ENCODE measurements around the gene NDUFAF7. TPM values are rescaled to one million over a fixed set of nuclear protein-coding genes. Genes with fewer than 3 reads are reported as not detected.
"Not testable (repeated sequence)": the region's sequence is repeated elsewhere in the genome, so short reads cannot be mapped to it uniquely, and the experiment has no call there.

The NDUFAF7 gene
- total RNA-seq, 2 donors from 2014 or later, result 15.2 to 22.3 TPM

DNA sequence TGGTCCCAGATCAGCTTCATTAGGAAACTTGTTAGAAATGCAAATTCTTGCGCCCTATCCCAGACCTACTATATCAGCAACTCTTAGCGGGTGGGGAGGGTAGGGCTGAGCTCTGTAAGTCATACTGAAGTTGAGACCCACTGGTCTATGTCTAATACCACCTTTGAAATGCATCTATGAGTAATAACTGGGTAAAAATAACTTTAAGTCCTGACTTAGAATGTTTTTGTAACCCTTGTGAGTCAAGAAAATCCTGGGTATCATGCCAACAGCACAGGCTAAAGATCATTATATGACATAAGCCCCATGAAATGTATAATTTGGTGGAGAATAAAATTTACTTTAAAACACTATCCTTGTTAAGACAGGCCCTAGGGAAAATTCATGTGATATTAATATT is 51.7 kb downstream of the NDUFAF7 start:
- ATAC-seq (ENCODE audit: insufficient number of reproducible peaks, low FRiP score, low read depth) (peak; percentile 91), DNase-seq (ENCODE audit: low spot score) (no peak)
- Histone ChIP-seq H3K27me3 (replicated peaks; ENCODE audit: insufficient read depth) (no peaks in the 10 kb centered on the region), H3K4me1 (ENCODE audit: control insufficient read depth in 1 of 2, low read depth in 2 of 2) (peaks cover 15 to 18% of the 10 kb centered on the region in 2 donors), H3K27ac (peak overlapping the region; percentile 66 to 73), H3K9me3 (no peaks in the 10 kb centered on the region), H3K4me3 (peak overlapping the region; percentile 29), H3K36me3 (peaks cover 6% of the 10 kb centered on the region)
- TF ChIP-seq, protein P1, sequence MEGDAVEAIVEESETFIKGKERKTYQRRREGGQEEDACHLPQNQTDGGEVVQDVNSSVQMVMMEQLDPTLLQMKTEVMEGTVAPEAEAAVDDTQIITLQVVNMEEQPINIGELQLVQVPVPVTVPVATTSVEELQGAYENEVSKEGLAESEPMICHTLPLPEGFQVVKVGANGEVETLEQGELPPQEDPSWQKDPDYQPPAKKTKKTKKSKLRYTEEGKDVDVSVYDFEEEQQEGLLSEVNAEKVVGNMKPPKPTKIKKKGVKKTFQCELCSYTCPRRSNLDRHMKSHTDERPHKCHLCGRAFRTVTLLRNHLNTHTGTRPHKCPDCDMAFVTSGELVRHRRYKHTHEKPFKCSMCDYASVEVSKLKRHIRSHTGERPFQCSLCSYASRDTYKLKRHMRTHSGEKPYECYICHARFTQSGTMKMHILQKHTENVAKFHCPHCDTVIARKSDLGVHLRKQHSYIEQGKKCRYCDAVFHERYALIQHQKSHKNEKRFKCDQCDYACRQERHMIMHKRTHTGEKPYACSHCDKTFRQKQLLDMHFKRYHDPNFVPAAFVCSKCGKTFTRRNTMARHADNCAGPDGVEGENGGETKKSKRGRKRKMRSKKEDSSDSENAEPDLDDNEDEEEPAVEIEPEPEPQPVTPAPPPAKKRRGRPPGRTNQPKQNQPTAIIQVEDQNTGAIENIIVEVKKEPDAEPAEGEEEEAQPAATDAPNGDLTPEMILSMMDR (IDR thresholded peaks at IDR 0.05), result no peak

DNA sequence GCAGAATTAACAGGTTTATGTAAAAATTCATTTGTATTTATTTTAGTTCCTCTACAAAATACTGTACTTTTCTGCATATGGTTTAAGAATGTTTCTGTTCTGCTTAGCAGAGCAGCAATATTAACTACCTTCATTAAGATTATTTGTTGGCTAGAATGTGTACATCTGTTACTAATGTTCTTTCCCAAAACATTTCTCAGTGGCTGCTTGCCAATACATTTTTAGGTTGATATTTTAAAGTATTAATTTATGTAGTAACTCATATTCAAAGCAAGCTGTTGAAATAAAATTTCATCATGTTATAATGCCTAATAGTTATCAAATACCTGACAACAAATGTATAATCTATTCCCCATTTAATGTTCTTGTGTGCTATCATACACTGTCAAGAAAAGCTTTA is 52.9 kb downstream of the NDUFAF7 start:
- ATAC-seq (ENCODE audit: insufficient number of reproducible peaks, low FRiP score, low read depth), result no peak
- no peaks in the 10 kb centered on the region for H3K9me3 ChIP-seq
- H3K27me3 ChIP-seq (replicated peaks; ENCODE audit: insufficient read depth), result no peaks in the 10 kb centered on the region
- peaks cover 15 to 18% of the 10 kb centered on the region in 2 donors for H3K4me1 ChIP-seq (ENCODE audit: control insufficient read depth in 1 of 2, low read depth in 2 of 2)
- no peak overlapping the region for H3K4me3 ChIP-seq
- DNase-seq (ENCODE audit: low spot score), result no peak
- no peaks in the 10 kb centered on the region for H3K36me3 ChIP-seq
- TF ChIP-seq, protein P1 (IDR thresholded peaks at IDR 0.05), result no peak
- no peak overlapping the region for H3K27ac ChIP-seq

DNA sequence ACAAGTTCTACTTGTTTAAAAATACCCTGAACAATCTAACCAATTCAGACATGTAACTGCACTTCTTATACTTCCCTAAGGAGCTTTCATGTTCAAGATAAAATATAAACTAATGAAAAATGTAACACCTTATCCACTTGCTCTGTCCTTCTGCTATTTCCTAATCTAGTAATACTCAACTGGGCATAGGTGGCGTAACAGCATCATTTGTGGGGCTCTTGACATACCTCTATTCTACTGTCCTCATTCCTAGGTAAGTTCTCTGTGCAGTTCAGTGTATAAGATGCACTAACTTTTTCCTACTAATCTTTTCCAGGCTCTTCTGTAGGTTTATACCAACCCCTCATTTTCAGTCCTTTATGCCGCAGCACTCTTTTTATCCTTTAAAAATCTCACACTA is 56.5 kb downstream of the NDUFAF7 start:
- H3K4me3 ChIP-seq, result no peak overlapping the region
- DNase-seq (ENCODE audit: low spot score), result no peak
- TF ChIP-seq, protein P1 (IDR thresholded peaks at IDR 0.05), result no peak
- H3K4me1 ChIP-seq (ENCODE audit: control insufficient read depth in 1 of 2, low read depth in 2 of 2), result peaks cover 4 to 8% of the 10 kb centered on the region in 2 donors
- no peaks in the 10 kb centered on the region for H3K36me3 ChIP-seq
- ATAC-seq (ENCODE audit: insufficient number of reproducible peaks, low FRiP score, low read depth), result no peak
- H3K27ac ChIP-seq, result no peak overlapping the region
- H3K9me3 ChIP-seq, result no peaks in the 10 kb centered on the region
- no peaks in the 10 kb centered on the region for H3K27me3 ChIP-seq (replicated peaks; ENCODE audit: insufficient read depth)

DNA sequence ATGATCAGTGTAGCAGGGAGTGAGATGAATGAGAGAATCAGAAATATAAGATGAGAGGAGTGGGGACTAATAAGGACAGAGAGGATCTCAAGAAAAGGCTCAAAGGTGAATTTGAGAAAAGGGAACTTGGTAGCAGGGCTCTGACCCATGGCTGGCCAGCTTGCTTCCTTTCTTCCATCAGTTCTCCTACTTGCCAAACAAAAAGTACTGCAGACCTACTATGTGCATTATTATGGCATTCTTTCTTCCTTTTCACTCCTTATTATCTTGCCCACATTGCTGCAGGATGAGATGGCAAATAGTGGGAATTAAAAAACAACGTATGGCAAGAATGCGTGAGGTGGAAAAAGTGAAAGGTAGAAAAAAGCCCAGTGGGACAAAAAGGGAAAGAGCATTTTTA is 60.2 kb downstream of the NDUFAF7 start:
- H3K4me3 ChIP-seq, result no peak overlapping the region
- no peaks in the 10 kb centered on the region for H3K36me3 ChIP-seq
- DNase-seq (ENCODE audit: low spot score) (no peak), ATAC-seq (ENCODE audit: insufficient number of reproducible peaks, low FRiP score, low read depth) (no peak)
- no peak overlapping the region for H3K27ac ChIP-seq
- H3K9me3 ChIP-seq, result no peaks in the 10 kb centered on the region
- no peaks in the 10 kb centered on the region for H3K27me3 ChIP-seq (replicated peaks; ENCODE audit: insufficient read depth)
- H3K4me1 ChIP-seq (ENCODE audit: control insufficient read depth in 1 of 2, low read depth in 2 of 2), result no peaks in the 10 kb centered on the region
- TF ChIP-seq, protein P1 (IDR thresholded peaks at IDR 0.05), result no peak

DNA sequence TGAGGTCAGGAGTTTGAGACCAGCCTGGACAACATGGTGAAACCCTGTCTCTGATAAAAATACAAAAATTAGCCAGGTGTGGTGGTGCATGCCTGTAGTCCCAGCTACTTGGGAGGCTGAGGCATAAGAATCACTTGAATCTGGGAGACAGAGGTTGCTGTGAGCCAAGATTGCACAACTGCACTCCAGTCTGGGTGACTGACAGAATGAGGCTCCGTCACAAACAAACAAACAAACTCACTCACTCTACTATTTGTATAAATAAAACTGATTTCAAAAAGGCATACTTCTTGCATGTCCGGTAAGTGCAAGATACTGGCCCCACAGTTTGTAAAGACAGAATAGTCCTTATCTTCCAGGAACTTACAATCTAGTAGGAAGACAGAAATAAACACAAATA is 63.4 kb downstream of the NDUFAF7 start:
- not testable (repeated sequence) for H3K9me3 ChIP-seq; ATAC-seq (ENCODE audit: insufficient number of reproducible peaks, low FRiP score, low read depth)

DNA sequence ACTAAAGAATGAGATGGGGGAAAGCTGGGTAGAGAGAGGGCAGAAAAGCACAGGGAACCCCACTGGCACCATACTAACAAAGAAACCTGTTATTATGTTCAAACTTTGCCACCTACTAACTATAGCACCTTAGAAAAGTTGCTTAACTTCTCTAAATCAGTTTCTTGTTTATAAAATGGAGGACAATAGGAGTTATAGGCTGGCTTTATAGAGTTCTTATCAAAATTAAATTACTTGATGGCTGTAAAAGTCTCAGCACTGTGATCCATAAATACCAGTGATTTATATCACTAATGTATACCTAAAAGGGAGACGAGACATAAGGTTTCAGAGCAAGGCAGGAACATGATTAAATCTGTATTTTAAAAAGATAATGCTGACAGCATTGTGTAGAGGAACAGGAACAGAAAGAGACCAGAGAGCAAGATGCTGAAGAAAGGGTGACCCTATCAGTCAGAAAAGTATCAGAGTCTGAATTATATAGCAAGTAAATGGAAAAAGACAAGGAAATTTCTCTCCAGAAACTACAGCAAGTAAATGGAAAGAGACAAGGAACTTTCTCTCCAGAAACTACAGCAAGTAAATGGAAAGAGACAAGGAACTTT is 64.1 kb downstream of the NDUFAF7 start:
- TF ChIP-seq, protein P1 (IDR thresholded peaks at IDR 0.05), result no peak
- no peaks in the 10 kb centered on the region for H3K4me1 ChIP-seq (ENCODE audit: control insufficient read depth in 1 of 2, low read depth in 2 of 2)
- H3K36me3 ChIP-seq, result no peaks in the 10 kb centered on the region
- H3K9me3 ChIP-seq, result no peaks in the 10 kb centered on the region
- no peak overlapping the region for H3K27ac ChIP-seq
- H3K27me3 ChIP-seq (replicated peaks; ENCODE audit: insufficient read depth), result no peaks in the 10 kb centered on the region
- H3K4me3 ChIP-seq, result no peak overlapping the region
- DNase-seq (ENCODE audit: low spot score) (no peak), ATAC-seq (ENCODE audit: insufficient number of reproducible peaks, low FRiP score, low read depth) (no peak)

More for the DNA sequence above, 63.4 kb downstream of the NDUFAF7 start:
- not testable (repeated sequence) for H3K36me3 ChIP-seq; H3K4me1 ChIP-seq (ENCODE audit: control insufficient read depth in 1 of 2, low read depth in 2 of 2); H3K27ac ChIP-seq; H3K4me3 ChIP-seq; H3K27me3 ChIP-seq (replicated peaks; ENCODE audit: insufficient read depth); DNase-seq (ENCODE audit: low spot score)

Measured in thoracic aorta (tissue), 2 donors.